Chondrocyte (in vitro differentiated cells): Measurements from ENCODE around the gene CRISPLD2. TPM values are rescaled to one million over a fixed set of nuclear protein-coding genes. Genes with fewer than 3 reads are reported as not detected.

Source experiments
- DNase-seq: peaks from one replicate; pipeline ENCODE4 v3.0.0; 2021; ENCODE audit warnings: mixed read lengths, low spot score
- H3K27ac Mint-ChIP-seq: one replicate; pipeline ENCODE4 v1.8.0; 2021; ENCODE audit warnings: mild to moderate bottlenecking, moderate library complexity, mixed read lengths; ENCODE audit not compliant: unreplicated experiment
- H3K27me3 Mint-ChIP-seq: 2 replicates; pipeline ENCODE4 v1.8.0; 2021; ENCODE audit warnings: low read depth, mixed read lengths
- H3K36me3 Mint-ChIP-seq: 2 replicates; pipeline ENCODE4 v1.8.0; 2021; ENCODE audit warnings: low read depth, mixed read lengths
- H3K4me1 Mint-ChIP-seq: 2 replicates; pipeline ENCODE4 v1.8.0; 2021; ENCODE audit warnings: low read depth, mild to moderate bottlenecking, mixed read lengths
- H3K4me3 Mint-ChIP-seq: one replicate; pipeline ENCODE4 v1.8.0; 2021; ENCODE audit warnings: mild to moderate bottlenecking, moderate library complexity, mixed read lengths; ENCODE audit not compliant: unreplicated experiment
- H3K9me3 Mint-ChIP-seq: 2 replicates; pipeline ENCODE4 v1.8.0; 2021; ENCODE audit warnings: low read depth, mixed read lengths
- total RNA-seq: library from RNA; stranded (reverse); gene quantifications from 3 replicates; pipeline ENCODE4 v1.2.1, GENCODE V29; 2021
- TF ChIP-seq, protein P1 (sequence below): fragments of 200-600 bp; sonication (generic); IDR thresholded peaks from 2 replicates; pipeline ENCODE4 v1.5.0; 2021; ENCODE audit warnings: antibody characterized with exemption, mild to moderate bottlenecking, moderate library complexity

CRISPLD2 gene
- total RNA-seq, 1 donor from 2014 or later: 12.1 TPM

- TF ChIP-seq, protein P1, sequence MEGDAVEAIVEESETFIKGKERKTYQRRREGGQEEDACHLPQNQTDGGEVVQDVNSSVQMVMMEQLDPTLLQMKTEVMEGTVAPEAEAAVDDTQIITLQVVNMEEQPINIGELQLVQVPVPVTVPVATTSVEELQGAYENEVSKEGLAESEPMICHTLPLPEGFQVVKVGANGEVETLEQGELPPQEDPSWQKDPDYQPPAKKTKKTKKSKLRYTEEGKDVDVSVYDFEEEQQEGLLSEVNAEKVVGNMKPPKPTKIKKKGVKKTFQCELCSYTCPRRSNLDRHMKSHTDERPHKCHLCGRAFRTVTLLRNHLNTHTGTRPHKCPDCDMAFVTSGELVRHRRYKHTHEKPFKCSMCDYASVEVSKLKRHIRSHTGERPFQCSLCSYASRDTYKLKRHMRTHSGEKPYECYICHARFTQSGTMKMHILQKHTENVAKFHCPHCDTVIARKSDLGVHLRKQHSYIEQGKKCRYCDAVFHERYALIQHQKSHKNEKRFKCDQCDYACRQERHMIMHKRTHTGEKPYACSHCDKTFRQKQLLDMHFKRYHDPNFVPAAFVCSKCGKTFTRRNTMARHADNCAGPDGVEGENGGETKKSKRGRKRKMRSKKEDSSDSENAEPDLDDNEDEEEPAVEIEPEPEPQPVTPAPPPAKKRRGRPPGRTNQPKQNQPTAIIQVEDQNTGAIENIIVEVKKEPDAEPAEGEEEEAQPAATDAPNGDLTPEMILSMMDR: no peak
- H3K27ac Mint-ChIP-seq: no peak overlapping the region
- H3K27me3 Mint-ChIP-seq: peaks cover 4% of the 10 kb centered on the region
- no peak for DNase-seq
- no peaks in the 10 kb centered on the region for H3K36me3 Mint-ChIP-seq
- peaks cover 20% of the 10 kb centered on the region for H3K4me1 Mint-ChIP-seq
- H3K4me3 Mint-ChIP-seq: no peak overlapping the region
- H3K9me3 Mint-ChIP-seq: no peaks in the 10 kb centered on the region
These were observed 2.2 kb downstream of the CRISPLD2 start for GRCh38 chr16:84821728-84822689.

DNA sequence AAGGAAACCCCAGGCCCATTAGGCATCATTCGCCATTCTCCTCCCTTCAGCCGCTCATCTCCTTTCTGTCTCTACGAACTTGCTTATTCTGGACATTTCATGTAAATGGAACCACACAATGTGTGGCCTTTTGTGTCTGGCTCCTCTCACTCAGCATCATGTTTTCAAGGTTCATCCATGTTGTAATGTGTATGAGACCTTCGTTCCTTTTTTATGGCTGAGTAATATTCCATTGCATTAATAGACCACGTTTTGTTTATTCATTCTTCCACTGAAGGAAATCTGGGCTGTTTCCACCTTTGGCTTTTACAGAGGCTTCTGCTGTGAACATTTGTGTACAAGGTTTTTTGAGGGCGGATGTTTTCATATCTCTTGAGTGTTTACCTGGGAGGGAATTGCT lies 3.2 kb downstream of the CRISPLD2 start:
- H3K4me3 Mint-ChIP-seq: no peak overlapping the region
- H3K27me3 Mint-ChIP-seq: peaks cover 4% of the 10 kb centered on the region
- peaks cover 30% of the 10 kb centered on the region for H3K4me1 Mint-ChIP-seq
- H3K9me3 Mint-ChIP-seq: no peaks in the 10 kb centered on the region
- TF ChIP-seq, protein P1: no peak
- no peaks in the 10 kb centered on the region for H3K36me3 Mint-ChIP-seq
- no peak overlapping the region for H3K27ac Mint-ChIP-seq
- DNase-seq: no peak

DNA sequence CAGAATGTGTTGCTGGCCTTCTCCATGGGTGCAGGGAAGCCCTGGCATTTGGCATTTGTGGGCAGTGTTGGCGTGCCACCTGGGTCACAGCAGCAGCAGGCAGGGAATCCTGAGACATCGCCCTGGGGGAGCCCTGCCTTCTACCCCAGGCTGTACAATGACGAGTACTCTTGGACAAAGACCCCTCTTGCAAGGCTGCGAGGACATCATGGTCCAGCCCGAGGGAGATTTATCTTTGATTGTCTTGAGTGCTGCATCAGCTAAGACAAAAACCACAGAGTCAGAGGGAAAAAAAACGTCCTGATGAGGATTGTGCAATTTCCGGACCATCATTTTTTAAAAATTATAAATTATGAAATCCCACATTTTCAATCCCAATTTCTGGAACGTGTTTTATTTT lies 3.7 kb downstream of the CRISPLD2 start:
- peaks cover 34% of the 10 kb centered on the region for H3K4me1 Mint-ChIP-seq
- H3K27me3 Mint-ChIP-seq: peaks cover 4% of the 10 kb centered on the region
- H3K9me3 Mint-ChIP-seq: no peaks in the 10 kb centered on the region
- no peaks in the 10 kb centered on the region for H3K36me3 Mint-ChIP-seq
- DNase-seq: no peak
- H3K27ac Mint-ChIP-seq: no peak overlapping the region
- H3K4me3 Mint-ChIP-seq: no peak overlapping the region
- TF ChIP-seq, protein P1: no peak

GRCh38 chr16:84823926-84824325 lies 4.1 kb downstream of the CRISPLD2 start:
- H3K36me3 Mint-ChIP-seq: no peaks in the 10 kb centered on the region
- H3K4me3 Mint-ChIP-seq: no peak overlapping the region
- TF ChIP-seq, protein P1: no peak
- no peak overlapping the region for H3K27ac Mint-ChIP-seq
- DNase-seq: no peak
- H3K27me3 Mint-ChIP-seq: peaks cover 4% of the 10 kb centered on the region
- peaks cover 39% of the 10 kb centered on the region for H3K4me1 Mint-ChIP-seq
- H3K9me3 Mint-ChIP-seq: no peaks in the 10 kb centered on the region

GRCh38 chr16:84825896-84826557 lies 6.2 kb downstream of the CRISPLD2 start:
- Mint-ChIP-seq H3K27me3 (no peaks in the 10 kb centered on the region), H3K4me3 (no peak overlapping the region), H3K4me1 (peaks cover 37% of the 10 kb centered on the region), H3K36me3 (no peaks in the 10 kb centered on the region), H3K27ac (no peak overlapping the region), H3K9me3 (no peaks in the 10 kb centered on the region)
- DNase-seq: no peak
- TF ChIP-seq, protein P1: no peak
